Endothelial cell of umbilical vein (primary cell): ENCODE measurements around the gene ZNF827. TPM values are rescaled to one million over a fixed set of nuclear protein-coding genes. Genes with fewer than 3 reads are reported as not detected.

ENCODE experiments used
- BruUV-seq: library from RNA; stranded (reverse); fragments of 400-500 nt; replicated peaks from 2 replicates; lab custom pipeline; 2021; lab: Mats Ljungman, UMichigan
- CTCF ChIA-PET: fragments of 300-600, 350-600 bp; sonication (Branson Sonifier 250); formaldehyde crosslinking; loops from one replicate; lab custom pipeline; 2021; ENCODE audit warnings: antibody characterized with exemption, inconsistent platforms; lab: Charles Lee
- POLR2A ChIA-PET: fragments of 300-600, 350-600 bp; sonication (Branson Sonifier 250); formaldehyde crosslinking; loops from one replicate; lab custom pipeline; 2021; ENCODE audit warnings: antibody characterized with exemption, inconsistent platforms; lab: Charles Lee
- DNase-seq: peaks from one replicate; pipeline ENCODE4 v3.0.0-alpha.2; 2011; ENCODE audit warnings: low read depth, low spot score
- FAIRE-seq: peaks from 2 replicates; lab custom pipeline; 2011; peaks lifted over from hg19 to GRCh38; lab: Jason Lieb, UNC
- H2AFZ ChIP-seq: 2 replicates; pipeline ENCODE4 v1.6.0; 2012; ENCODE audit warnings: low read depth, low read length, control low read depth, inconsistent platforms
- H3K27ac ChIP-seq: 2 replicates; pipeline ENCODE4 v1.5.1; 2011; ENCODE audit warnings: low read depth, mild to moderate bottlenecking, control low read depth, low read length, moderate library complexity; ENCODE audit not compliant: insufficient read depth
- H3K27me3 ChIP-seq, 2 experiments: 2 replicates each; pipeline versions ENCODE4 v1.6.0 to v1.6.1; 2011; ENCODE audit warnings: low read length in 2 of 2, mixed read lengths in 1 of 2; ENCODE audit not compliant: control insufficient read depth in 2 of 2, insufficient read depth in 2 of 2
- H3K36me3 ChIP-seq, 2 experiments: 2 replicates in 1 of 2; 3 replicates in 1 of 2; pipeline ENCODE4 v1.5.1; 2011; ENCODE audit warnings: low read length in 2 of 2, mild to moderate bottlenecking in 1 of 2, moderate library complexity in 1 of 2; ENCODE audit not compliant: control insufficient read depth in 2 of 2, insufficient read depth in 2 of 2; ENCODE audit errors: extremely low read depth in 1 of 2
- H3K4me1 ChIP-seq: 3 replicates; pipeline ENCODE4 v1.5.1; 2011; ENCODE audit warnings: mild to moderate bottlenecking, low read length; ENCODE audit not compliant: control insufficient read depth, insufficient read depth; ENCODE audit errors: extremely low read depth
- H3K4me2 ChIP-seq: 2 replicates; pipeline ENCODE4 v1.6.1; 2011; ENCODE audit warnings: low read length, control low read depth, mixed read lengths; ENCODE audit not compliant: insufficient read depth
- H3K4me3 ChIP-seq, 3 experiments: fragments of 200-600 bp in 1 of 3; sonication (generic), shearing (Covaris generic) in 1 of 3; replicated peaks in 1 of 3; 2 replicates each; pipeline ENCODE4 v1.5.1; 2011 to 2016; ENCODE audit warnings: control low read depth in 3 of 3, low read length in 3 of 3, mild to moderate bottlenecking in 2 of 3, inconsistent platforms in 1 of 3, low read depth in 1 of 3, moderate library complexity in 1 of 3; ENCODE audit not compliant: insufficient read depth in 1 of 3
- H3K79me2 ChIP-seq: 2 replicates; pipeline ENCODE4 v1.6.0; 2012; ENCODE audit warnings: low read length, inconsistent platforms; ENCODE audit not compliant: control insufficient read depth, insufficient read depth
- H3K9ac ChIP-seq: replicated peaks from 2 replicates; pipeline ENCODE3; 2011; ENCODE audit warnings: low read length, control low read depth; ENCODE audit not compliant: insufficient read depth; ENCODE audit errors: extremely low read depth
- H3K9me1 ChIP-seq: replicated peaks from 3 replicates; pipeline ENCODE4 v1.6.0; 2011; ENCODE audit warnings: mild to moderate bottlenecking, low read length; ENCODE audit not compliant: control insufficient read depth, insufficient read depth; ENCODE audit errors: extremely low read depth
- H3K9me3 ChIP-seq: replicated peaks from 2 replicates; pipeline ENCODE4 v1.5.1; 2012; ENCODE audit warnings: low read length, inconsistent platforms; ENCODE audit not compliant: control insufficient read depth, insufficient read depth
- H4K20me1 ChIP-seq: replicated peaks from 2 replicates; pipeline ENCODE3; 2011; ENCODE audit warnings: mild to moderate bottlenecking, low read length; ENCODE audit not compliant: control insufficient read depth, insufficient read depth; ENCODE audit errors: extremely low read depth
- EZH2 ChIP-seq: IDR thresholded peaks from 2 replicates; pipeline ENCODE4 v1.6.1; 2012; ENCODE audit warnings: borderline replicate concordance, low read depth, mild to moderate bottlenecking, moderate library complexity, low read length, inconsistent platforms; ENCODE audit not compliant: severe bottlenecking
- FOS ChIP-seq: IDR thresholded peaks from 2 replicates; pipeline ENCODE4 v1.6.1; 2011; ENCODE audit warnings: mild to moderate bottlenecking, low read length, moderate library complexity, borderline replicate concordance; ENCODE audit not compliant: insufficient read depth
- GATA2 ChIP-seq: IDR thresholded peaks from 2 replicates; pipeline ENCODE4 v1.7.0; 2011; ENCODE audit warnings: low read depth, mild to moderate bottlenecking, moderate library complexity, mixed read lengths, low read length; ENCODE audit not compliant: insufficient read length, insufficient read depth
- JUN ChIP-seq: IDR thresholded peaks from 2 replicates; pipeline ENCODE4 v1.6.1; 2011; ENCODE audit warnings: borderline replicate concordance, low read depth; ENCODE audit not compliant: insufficient read length, insufficient read depth
- MAX ChIP-seq: IDR thresholded peaks from 2 replicates; pipeline ENCODE4 v1.6.1; 2011; ENCODE audit not compliant: insufficient read depth, insufficient read length
- MYC ChIP-seq: IDR thresholded peaks from one replicate; pipeline ENCODE4 v1.6.1; 2011; ENCODE audit warnings: mild to moderate bottlenecking, low read depth, low read length
- POLR2A ChIP-seq: IDR thresholded peaks from 2 replicates; pipeline ENCODE4 v1.6.1; 2012; ENCODE audit warnings: low read depth, mild to moderate bottlenecking, control low read depth, low read length
- POLR2AphosphoS5 ChIP-seq: IDR thresholded peaks from 2 replicates; pipeline ENCODE4 v1.6.1; 2012; ENCODE audit warnings: low read depth, mild to moderate bottlenecking, control low read depth, low read length, moderate library complexity; ENCODE audit not compliant: insufficient read depth
- dilution Hi-C: fragments of 300-500 bp; cut with MboI; formaldehyde crosslinking; loops from one replicate; pipeline ENCODE4 v1.15.0; 2019; ENCODE audit warnings: low sequenced_read_pairs; ENCODE audit not compliant: extremely low pct_ligation_motif_present
- intact Hi-C: fragments of 100-400 bp; cut with micrococcal nuclease; formaldehyde crosslinking; loops from one replicate; pipeline ENCODE4 v1.10.0; 2022
- polyA plus RNA-seq, 4 experiments: library from polyadenylated mRNA; depleted of rRNA in 3 of 4; stranded (reverse) in 3 of 4; unstranded in 1 of 4; fragments of >200 nt; gene quantifications; 2 replicates each; pipeline versions ENCODE4 v1.2.1 to v1.2.3, GENCODE V29; 2011 to 2012; ENCODE audit warnings: missing spikeins in 1 of 4
- total RNA-seq: library from RNA; stranded (reverse); gene quantifications from 2 replicates; pipeline ENCODE4 v1.2.3, GENCODE V29; 2021
- TF ChIP-seq, protein P1 (sequence below), 2 donors: IDR thresholded peaks; 1 replicate in 1 of 2; 2 replicates in 1 of 2; pipeline ENCODE4 v1.5.1; 2011; ENCODE audit warnings: low read length in 2 of 2, mild to moderate bottlenecking in 2 of 2, moderate library complexity in 2 of 2, control low read depth in 1 of 2, inconsistent platforms in 1 of 2, low read depth in 1 of 2; ENCODE audit not compliant: insufficient read depth in 1 of 2; ENCODE audit errors: extremely low read depth in 1 of 2

ZNF827 gene
- total and polyA plus RNA-seq, 2 donors (not counting 3 experiments of a cell fraction or from before 2014, with no cell fraction given), result 16.9 to 23.7 TPM

- POLR2A ChIA-PET, result no interaction called here
- Histone ChIP-seq H3K4me2 (no peak overlapping the region), H3K4me1 (no peaks in the 10 kb centered on the region), H2AFZ (no peak overlapping the region), H4K20me1 (no peaks in the 10 kb centered on the region), H3K9me3 (no peaks in the 10 kb centered on the region), H3K9me1 (no peaks in the 10 kb centered on the region), H3K9ac (no peak overlapping the region), H3K36me3 (no peaks in the 10 kb centered on the region), H3K27me3 (no peaks in the 10 kb centered on the region), H3K4me3 (no peak overlapping the region), H3K79me2 (peaks cover 2% of the 10 kb centered on the region), H3K27ac (no peak overlapping the region)
- BruUV-seq, result no TSS peak
- CTCF ChIA-PET, result no interaction called here
- DNase-seq, result no peak
- intact Hi-C loops (no loop called here), dilution Hi-C loops (no loop called here)
- TF ChIP-seq, protein P1, sequence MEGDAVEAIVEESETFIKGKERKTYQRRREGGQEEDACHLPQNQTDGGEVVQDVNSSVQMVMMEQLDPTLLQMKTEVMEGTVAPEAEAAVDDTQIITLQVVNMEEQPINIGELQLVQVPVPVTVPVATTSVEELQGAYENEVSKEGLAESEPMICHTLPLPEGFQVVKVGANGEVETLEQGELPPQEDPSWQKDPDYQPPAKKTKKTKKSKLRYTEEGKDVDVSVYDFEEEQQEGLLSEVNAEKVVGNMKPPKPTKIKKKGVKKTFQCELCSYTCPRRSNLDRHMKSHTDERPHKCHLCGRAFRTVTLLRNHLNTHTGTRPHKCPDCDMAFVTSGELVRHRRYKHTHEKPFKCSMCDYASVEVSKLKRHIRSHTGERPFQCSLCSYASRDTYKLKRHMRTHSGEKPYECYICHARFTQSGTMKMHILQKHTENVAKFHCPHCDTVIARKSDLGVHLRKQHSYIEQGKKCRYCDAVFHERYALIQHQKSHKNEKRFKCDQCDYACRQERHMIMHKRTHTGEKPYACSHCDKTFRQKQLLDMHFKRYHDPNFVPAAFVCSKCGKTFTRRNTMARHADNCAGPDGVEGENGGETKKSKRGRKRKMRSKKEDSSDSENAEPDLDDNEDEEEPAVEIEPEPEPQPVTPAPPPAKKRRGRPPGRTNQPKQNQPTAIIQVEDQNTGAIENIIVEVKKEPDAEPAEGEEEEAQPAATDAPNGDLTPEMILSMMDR (IDR thresholded peaks at IDR 0.05; ENCODE audit: extremely low read depth in 1 of 2, insufficient read depth in 1 of 2, low read depth in 1 of 2, low read length in 2 of 2), result no peak
- no peak for TF ChIP-seq JUN
- TF ChIP-seq MAX, result no peak
- TF ChIP-seq POLR2AphosphoS5, result no peak
- TF ChIP-seq GATA2, result no peak
- TF ChIP-seq FOS, result no peak
- no peak for TF ChIP-seq MYC
- TF ChIP-seq POLR2A, result no peak
- TF ChIP-seq EZH2, result no peak
- no peak for FAIRE-seq
Observed at GRCh38 chr4:145909281-145909715, 29.3 kb downstream of the ZNF827 start.
